Activated naive CD8-positive, alpha-beta T cell (primary cell): ENCODE measurements around the gene PSD2.
A peak's percentile ranks its signal among the peaks of the same experiment; 100 is the strongest.

Experiments used
- H3K27ac Mint-ChIP-seq: one replicate; pipeline ENCODE4 v1.8.0; 2021; ENCODE audit warnings: mixed read lengths
- H3K27me3 Mint-ChIP-seq: one replicate; pipeline ENCODE4 v1.8.0; 2021; ENCODE audit warnings: mixed read lengths
- H3K36me3 Mint-ChIP-seq: one replicate; pipeline ENCODE4 v1.8.0; 2021; ENCODE audit warnings: mixed read lengths
- H3K4me1 Mint-ChIP-seq: one replicate; pipeline ENCODE4 v1.8.0; 2021; ENCODE audit warnings: low read depth, mixed read lengths
- H3K4me3 Mint-ChIP-seq: one replicate; pipeline ENCODE4 v1.8.0; 2021; ENCODE audit warnings: mild to moderate bottlenecking, mixed read lengths
- H3K9me3 Mint-ChIP-seq: one replicate; pipeline ENCODE4 v1.8.0; 2021; ENCODE audit warnings: low read depth, mixed read lengths

Gene PSD2

GRCh38 chr5:139796061-139796806, 626 bp downstream of the PSD2 start:
- peak overlapping the region; percentile 47 for H3K4me3 Mint-ChIP-seq
- H3K27ac Mint-ChIP-seq = no peak overlapping the region

GRCh38 chr5:139797335-139797734, 1.7 kb downstream of the PSD2 start:
- Mint-ChIP-seq H3K27me3 (peaks cover 41% of the 10 kb centered on the region), H3K9me3 (no peaks in the 10 kb centered on the region), H3K27ac (no peak overlapping the region), H3K4me1 (peaks cover 3% of the 10 kb centered on the region), H3K36me3 (no peaks in the 10 kb centered on the region), H3K4me3 (no peak overlapping the region)

More at GRCh38 chr5:139796061-139796806, 626 bp downstream of the PSD2 start:
- no peaks in the 10 kb centered on the region for H3K36me3 Mint-ChIP-seq
- H3K9me3 Mint-ChIP-seq = no peaks in the 10 kb centered on the region
- peaks cover 3% of the 10 kb centered on the region for H3K4me1 Mint-ChIP-seq
- H3K27me3 Mint-ChIP-seq = peaks cover 39% of the 10 kb centered on the region

- Mint-ChIP-seq H3K27me3 (peaks cover 41% of the 10 kb centered on the region), H3K36me3 (no peaks in the 10 kb centered on the region), H3K9me3 (no peaks in the 10 kb centered on the region), H3K4me1 (peaks cover 3% of the 10 kb centered on the region), H3K27ac (no peak overlapping the region), H3K4me3 (no peak overlapping the region)
Measured at GRCh38 chr5:139797856-139798510, 2.4 kb downstream of the PSD2 start.

- peaks cover 3% of the 10 kb centered on the region for H3K4me1 Mint-ChIP-seq
- H3K9me3 Mint-ChIP-seq = no peaks in the 10 kb centered on the region
- H3K27me3 Mint-ChIP-seq = peaks cover 39% of the 10 kb centered on the region
- H3K27ac Mint-ChIP-seq = no peak overlapping the region
- H3K4me3 Mint-ChIP-seq = no peak overlapping the region
- no peaks in the 10 kb centered on the region for H3K36me3 Mint-ChIP-seq
Measured at GRCh38 chr5:139798883-139799282, 3.3 kb downstream of the PSD2 start.

GRCh38 chr5:139799359-139799758, 3.8 kb downstream of the PSD2 start:
- no peak overlapping the region for H3K4me3 Mint-ChIP-seq
- no peak overlapping the region for H3K27ac Mint-ChIP-seq
- H3K9me3 Mint-ChIP-seq = no peaks in the 10 kb centered on the region
- peaks cover 35% of the 10 kb centered on the region for H3K27me3 Mint-ChIP-seq
- peaks cover 2% of the 10 kb centered on the region for H3K4me1 Mint-ChIP-seq
- H3K36me3 Mint-ChIP-seq = no peaks in the 10 kb centered on the region

GRCh38 chr5:139803978-139804377, 8.4 kb downstream of the PSD2 start:
- H3K27me3 Mint-ChIP-seq = peaks cover 14% of the 10 kb centered on the region
- H3K4me3 Mint-ChIP-seq = no peak overlapping the region
- H3K36me3 Mint-ChIP-seq = no peaks in the 10 kb centered on the region
- no peak overlapping the region for H3K27ac Mint-ChIP-seq
- H3K4me1 Mint-ChIP-seq = no peaks in the 10 kb centered on the region
- no peaks in the 10 kb centered on the region for H3K9me3 Mint-ChIP-seq

- no peaks in the 10 kb centered on the region for H3K9me3 Mint-ChIP-seq
- no peak overlapping the region for H3K27ac Mint-ChIP-seq
- no peaks in the 10 kb centered on the region for H3K36me3 Mint-ChIP-seq
Measured at GRCh38 chr5:139804800-139805397, 9.3 kb downstream of the PSD2 start.

GRCh38 chr5:139805545-139805944, 9.9 kb downstream of the PSD2 start:
- H3K27ac Mint-ChIP-seq = no peak overlapping the region
- no peaks in the 10 kb centered on the region for H3K9me3 Mint-ChIP-seq
- peaks cover 7% of the 10 kb centered on the region for H3K27me3 Mint-ChIP-seq

More at GRCh38 chr5:139804800-139805397, 9.3 kb downstream of the PSD2 start:
- no peak overlapping the region for H3K4me3 Mint-ChIP-seq
- H3K27me3 Mint-ChIP-seq = peaks cover 9% of the 10 kb centered on the region
- no peaks in the 10 kb centered on the region for H3K4me1 Mint-ChIP-seq

GRCh38 chr5:139806111-139806510, 10.5 kb downstream of the PSD2 start:
- no peaks in the 10 kb centered on the region for H3K9me3 Mint-ChIP-seq
- H3K27ac Mint-ChIP-seq = no peak overlapping the region
- no peaks in the 10 kb centered on the region for H3K4me1 Mint-ChIP-seq
- peaks cover 6% of the 10 kb centered on the region for H3K27me3 Mint-ChIP-seq
- H3K4me3 Mint-ChIP-seq = no peak overlapping the region
- no peaks in the 10 kb centered on the region for H3K36me3 Mint-ChIP-seq

More at GRCh38 chr5:139805545-139805944, 9.9 kb downstream of the PSD2 start:
- H3K4me3 Mint-ChIP-seq = no peak overlapping the region
- H3K36me3 Mint-ChIP-seq = no peaks in the 10 kb centered on the region
- H3K4me1 Mint-ChIP-seq = no peaks in the 10 kb centered on the region

- H3K4me1 Mint-ChIP-seq = no peaks in the 10 kb centered on the region
- H3K9me3 Mint-ChIP-seq = no peaks in the 10 kb centered on the region
- H3K27me3 Mint-ChIP-seq = no peaks in the 10 kb centered on the region
- no peak overlapping the region for H3K4me3 Mint-ChIP-seq
- no peaks in the 10 kb centered on the region for H3K36me3 Mint-ChIP-seq
- no peak overlapping the region for H3K27ac Mint-ChIP-seq
Measured at GRCh38 chr5:139806726-139807646, 11.4 kb downstream of the PSD2 start.

- H3K9me3 Mint-ChIP-seq = no peaks in the 10 kb centered on the region
- H3K4me3 Mint-ChIP-seq = no peak overlapping the region
- no peaks in the 10 kb centered on the region for H3K27me3 Mint-ChIP-seq
- no peaks in the 10 kb centered on the region for H3K4me1 Mint-ChIP-seq
- no peaks in the 10 kb centered on the region for H3K36me3 Mint-ChIP-seq
- no peak overlapping the region for H3K27ac Mint-ChIP-seq
Measured at GRCh38 chr5:139807647-139808030, 12.0 kb downstream of the PSD2 start.

- H3K9me3 Mint-ChIP-seq = no peaks in the 10 kb centered on the region
- H3K27ac Mint-ChIP-seq = no peak overlapping the region
- no peaks in the 10 kb centered on the region for H3K4me1 Mint-ChIP-seq
- H3K36me3 Mint-ChIP-seq = no peaks in the 10 kb centered on the region
- no peak overlapping the region for H3K4me3 Mint-ChIP-seq
- H3K27me3 Mint-ChIP-seq = no peaks in the 10 kb centered on the region
Measured at GRCh38 chr5:139808481-139809330, 13.1 kb downstream of the PSD2 start.

GRCh38 chr5:139809331-139809810, 13.8 kb downstream of the PSD2 start:
- no peaks in the 10 kb centered on the region for H3K27me3 Mint-ChIP-seq
- no peak overlapping the region for H3K27ac Mint-ChIP-seq
- no peaks in the 10 kb centered on the region for H3K9me3 Mint-ChIP-seq
- no peaks in the 10 kb centered on the region for H3K4me1 Mint-ChIP-seq
- H3K36me3 Mint-ChIP-seq = no peaks in the 10 kb centered on the region
- no peak overlapping the region for H3K4me3 Mint-ChIP-seq
